Measurements from ENCODE around the gene FXYD5. TPM values are rescaled to one million over a fixed set of nuclear protein-coding genes. Genes with fewer than 3 reads are reported as not detected.

FXYD5 gene
- total and polyA plus RNA-seq, 9 of the 15 experiments (the other 6 are each of a cell fraction or from before 2014, with no cell fraction given) = 104 to 537 (median 174) TPM

DNA sequence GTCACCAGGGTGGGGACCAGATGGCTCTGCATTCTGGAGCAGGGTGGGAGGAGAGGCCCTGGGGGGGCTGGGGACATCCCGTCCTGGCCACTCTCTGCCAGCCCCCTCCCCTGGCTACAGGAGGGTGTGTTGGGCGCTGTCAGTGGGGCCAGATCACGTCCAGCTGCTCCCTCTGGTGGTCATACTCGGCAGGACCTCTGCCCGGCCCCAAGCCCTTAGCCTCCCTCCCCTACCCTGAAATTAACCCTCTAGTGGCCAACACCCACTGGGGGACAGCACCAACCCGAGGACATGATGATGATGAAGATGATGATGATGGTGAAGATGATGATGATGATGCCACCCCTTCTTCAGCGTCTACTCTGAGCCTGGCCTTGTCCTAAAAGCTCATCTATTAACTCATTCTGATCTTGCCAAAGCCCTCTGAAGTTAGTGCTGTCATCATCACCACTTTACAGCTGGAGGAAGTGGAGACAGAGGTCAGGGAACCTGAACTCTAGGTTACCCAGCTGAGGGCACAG, 19.1 kb upstream of the FXYD5 start (continued):
- TF ChIP-seq ARID3B (CRISPR knock-in tag; IDR thresholded peaks at IDR 0.05; ENCODE audit: borderline replicate concordance) (no peak), RFX1 (IDR thresholded peaks at IDR 0.05) (no peak), ZNF121 (CRISPR knock-in tag; conservative IDR thresholded peaks at IDR 0.05) (no peak), PRMT5 (CRISPR knock-in tag; IDR thresholded peaks at IDR 0.05) (no peak), RCOR1 (IDR thresholded peaks at IDR 0.05; ENCODE audit: borderline replicate concordance in 1 of 2, low read depth in 2 of 2, low read length in 2 of 2) (0 out of 4 replicates have a peak, but pooled peaks of 1 of the 2 experiments have one; percentile 31), TOE1 (IDR thresholded peaks at IDR 0.05; ENCODE audit: borderline replicate concordance) (peak; percentile 73; the same call in 1 of the 2 replicates), TOE1 (CRISPR knock-in tag; IDR thresholded peaks at IDR 0.05; ENCODE audit: borderline replicate concordance, low read depth) (no peak), FUS (optimal IDR thresholded peaks at IDR 0.05; ENCODE audit: low read depth, low read length) (no peak), ZNF311 (CRISPR knock-in tag; IDR thresholded peaks at IDR 0.05) (no peak), GTF3C2 (IDR thresholded peaks at IDR 0.05; ENCODE audit: borderline replicate concordance, extremely low read depth, insufficient read length) (no peak), ZNF217 (CRISPR knock-in tag; IDR thresholded peaks at IDR 0.05) (no peak), NFE2 (IDR thresholded peaks at IDR 0.05; ENCODE audit: low read depth) (no peak), TAF15 (IDR thresholded peaks at IDR 0.05; ENCODE audit: low read depth, low read length) (no peak), ZNF717 (CRISPR knock-in tag; IDR thresholded peaks at IDR 0.05) (no peak), CHAMP1 (IDR thresholded peaks at IDR 0.05) (no peak), HDAC8 (tag; IDR thresholded peaks at IDR 0.05) (no peak), PYGO2 (tag; IDR thresholded peaks at IDR 0.05) (no peak), GATAD2B (IDR thresholded peaks at IDR 0.05; ENCODE audit: borderline replicate concordance) (peak; percentile 68; the same call in 1 of the 2 replicates)
- TF ChIP-seq, protein P1, sequence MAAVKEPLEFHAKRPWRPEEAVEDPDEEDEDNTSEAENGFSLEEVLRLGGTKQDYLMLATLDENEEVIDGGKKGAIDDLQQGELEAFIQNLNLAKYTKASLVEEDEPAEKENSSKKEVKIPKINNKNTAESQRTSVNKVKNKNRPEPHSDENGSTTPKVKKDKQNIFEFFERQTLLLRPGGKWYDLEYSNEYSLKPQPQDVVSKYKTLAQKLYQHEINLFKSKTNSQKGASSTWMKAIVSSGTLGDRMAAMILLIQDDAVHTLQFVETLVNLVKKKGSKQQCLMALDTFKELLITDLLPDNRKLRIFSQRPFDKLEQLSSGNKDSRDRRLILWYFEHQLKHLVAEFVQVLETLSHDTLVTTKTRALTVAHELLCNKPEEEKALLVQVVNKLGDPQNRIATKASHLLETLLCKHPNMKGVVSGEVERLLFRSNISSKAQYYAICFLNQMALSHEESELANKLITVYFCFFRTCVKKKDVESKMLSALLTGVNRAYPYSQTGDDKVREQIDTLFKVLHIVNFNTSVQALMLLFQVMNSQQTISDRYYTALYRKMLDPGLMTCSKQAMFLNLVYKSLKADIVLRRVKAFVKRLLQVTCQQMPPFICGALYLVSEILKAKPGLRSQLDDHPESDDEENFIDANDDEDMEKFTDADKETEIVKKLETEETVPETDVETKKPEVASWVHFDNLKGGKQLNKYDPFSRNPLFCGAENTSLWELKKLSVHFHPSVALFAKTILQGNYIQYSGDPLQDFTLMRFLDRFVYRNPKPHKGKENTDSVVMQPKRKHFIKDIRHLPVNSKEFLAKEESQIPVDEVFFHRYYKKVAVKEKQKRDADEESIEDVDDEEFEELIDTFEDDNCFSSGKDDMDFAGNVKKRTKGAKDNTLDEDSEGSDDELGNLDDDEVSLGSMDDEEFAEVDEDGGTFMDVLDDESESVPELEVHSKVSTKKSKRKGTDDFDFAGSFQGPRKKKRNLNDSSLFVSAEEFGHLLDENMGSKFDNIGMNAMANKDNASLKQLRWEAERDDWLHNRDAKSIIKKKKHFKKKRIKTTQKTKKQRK (IDR thresholded peaks at IDR 0.05; ENCODE audit: borderline replicate concordance, low read depth, low read length) = no peak
